NT2/D1 (cell line): ENCODE data around the gene TRIM69.
"Not testable (repeated sequence)": the region's sequence is repeated elsewhere in the genome, so short reads cannot be mapped to it uniquely, and the experiment has no call there.

ENCODE experiments used
- DNase-seq: peaks from one replicate; pipeline ENCODE4 v3.0.0-alpha.2; 2011; ENCODE audit warnings: low read depth, low spot score
- H3K27me3 ChIP-seq: 2 replicates; pipeline ENCODE4 v1.6.0; 2011; ENCODE audit warnings: mild to moderate bottlenecking; ENCODE audit not compliant: insufficient read length, insufficient read depth
- H3K36me3 ChIP-seq: 2 replicates; pipeline ENCODE4 v1.6.1; 2011; ENCODE audit warnings: mild to moderate bottlenecking, low read length, mixed read lengths; ENCODE audit not compliant: insufficient read depth, insufficient read length
- H3K4me1 ChIP-seq: 2 replicates; pipeline ENCODE4 v1.5.1; 2011; ENCODE audit not compliant: insufficient read depth, insufficient read length
- H3K4me3 ChIP-seq: 2 replicates; pipeline ENCODE4 v1.5.1; 2011; ENCODE audit warnings: low read depth; ENCODE audit not compliant: insufficient read length
- H3K9ac ChIP-seq: 2 replicates; pipeline ENCODE4 v1.6.0; 2011; ENCODE audit warnings: low read depth; ENCODE audit not compliant: insufficient read length
- H3K9me3 ChIP-seq: 2 replicates; pipeline ENCODE4 v1.5.1; 2011; ENCODE audit warnings: mild to moderate bottlenecking, low read length; ENCODE audit not compliant: insufficient read depth
- SUZ12 ChIP-seq: IDR thresholded peaks from 2 replicates; pipeline ENCODE4 v1.6.1; 2011; ENCODE audit not compliant: insufficient read length, insufficient read depth; ENCODE audit errors: extremely low read depth
- YY1 ChIP-seq: IDR thresholded peaks from 2 replicates; pipeline ENCODE4 v1.6.1; 2011; ENCODE audit not compliant: insufficient read length, insufficient read depth
- ZNF274 ChIP-seq: IDR thresholded peaks from 2 replicates; pipeline ENCODE4 v1.6.1; 2011; ENCODE audit warnings: mild to moderate bottlenecking, low read depth, low read length

The TRIM69 gene

DNA sequence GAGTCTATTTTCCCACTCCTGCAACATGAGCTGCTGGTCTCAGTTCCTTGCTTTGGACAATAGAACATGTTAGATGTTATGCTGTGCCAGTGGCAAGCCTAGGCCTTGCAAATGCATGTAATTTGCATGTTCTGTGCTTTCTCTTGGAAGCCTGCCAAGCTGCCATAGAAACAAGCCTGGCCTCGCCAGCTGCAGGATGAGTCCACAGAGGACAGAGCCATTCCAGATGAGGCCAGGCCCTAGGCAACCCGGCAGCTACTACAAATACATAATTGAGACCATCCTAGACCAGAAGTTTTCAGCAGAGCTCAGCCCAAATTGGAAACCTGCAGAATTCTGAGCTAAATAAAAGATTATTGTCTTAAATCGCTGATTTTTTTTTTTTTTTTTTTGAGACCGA lies 39.6 kb downstream of the TRIM69 start:
- Histone ChIP-seq H3K36me3 (no peaks in the 10 kb centered on the region), H3K4me1 (no peaks in the 10 kb centered on the region), H3K9ac (no peak overlapping the region), H3K27me3 (no peaks in the 10 kb centered on the region), H3K9me3 (peaks cover 6% of the 10 kb centered on the region; the same call in 1 of the 2 replicates), H3K4me3 (no peak overlapping the region)
- no peak for DNase-seq
- TF ChIP-seq ZNF274 = no peak
- no peak for TF ChIP-seq SUZ12
- no peak for TF ChIP-seq YY1

DNA sequence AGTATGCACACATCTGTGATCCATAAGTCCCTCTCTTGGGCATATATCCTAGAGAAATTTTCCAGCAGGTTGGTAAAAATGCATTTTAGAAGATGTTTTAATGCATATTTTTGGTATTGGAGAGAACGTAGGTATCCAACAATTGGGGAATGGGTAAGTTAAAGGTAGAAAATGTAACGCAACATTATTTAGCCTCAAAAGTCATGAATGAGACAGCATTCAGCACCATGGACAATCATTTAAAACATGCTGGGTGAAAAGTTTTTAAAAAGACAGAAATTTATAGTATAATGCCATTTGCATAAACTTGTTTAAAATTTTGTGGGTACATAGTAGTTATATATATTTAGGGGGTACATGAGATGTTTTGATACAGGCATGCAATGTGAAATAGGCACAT lies 43.4 kb downstream of the TRIM69 start:
- Histone ChIP-seq H3K27me3 (no peaks in the 10 kb centered on the region), H3K4me1 (no peaks in the 10 kb centered on the region), H3K4me3 (no peak overlapping the region), H3K36me3 (no peaks in the 10 kb centered on the region), H3K9ac (no peak overlapping the region), H3K9me3 (no peaks in the 10 kb centered on the region)
- TF ChIP-seq YY1 (no peak), ZNF274 (no peak), SUZ12 (no peak)
- no peak for DNase-seq

DNA sequence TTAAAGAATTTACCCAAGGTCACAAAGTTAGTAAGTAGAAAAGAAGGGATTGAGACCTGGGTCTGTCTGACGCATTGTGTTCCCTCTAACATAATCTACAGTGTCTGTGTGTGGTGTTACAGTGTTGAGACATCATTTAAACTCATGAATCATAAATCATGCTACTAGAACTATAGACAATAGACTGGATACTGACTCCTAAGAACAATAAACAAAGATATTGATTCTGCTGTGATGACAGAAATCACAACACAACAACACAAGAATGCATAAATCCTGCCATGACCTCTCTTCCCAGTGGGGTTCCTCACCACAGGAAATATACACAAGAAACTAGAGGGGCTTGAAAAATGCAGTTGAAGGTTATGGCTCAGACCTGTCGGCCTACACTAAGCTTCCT lies 44.3 kb downstream of the TRIM69 start:
- H3K4me3 ChIP-seq = no peak overlapping the region
- H3K9ac ChIP-seq = no peak overlapping the region
- DNase-seq = no peak
- no peaks in the 10 kb centered on the region for H3K9me3 ChIP-seq
- no peak for TF ChIP-seq ZNF274
- no peak for TF ChIP-seq SUZ12
- TF ChIP-seq YY1 = no peak
- no peaks in the 10 kb centered on the region for H3K36me3 ChIP-seq
- no peaks in the 10 kb centered on the region for H3K27me3 ChIP-seq
- no peaks in the 10 kb centered on the region for H3K4me1 ChIP-seq

DNA sequence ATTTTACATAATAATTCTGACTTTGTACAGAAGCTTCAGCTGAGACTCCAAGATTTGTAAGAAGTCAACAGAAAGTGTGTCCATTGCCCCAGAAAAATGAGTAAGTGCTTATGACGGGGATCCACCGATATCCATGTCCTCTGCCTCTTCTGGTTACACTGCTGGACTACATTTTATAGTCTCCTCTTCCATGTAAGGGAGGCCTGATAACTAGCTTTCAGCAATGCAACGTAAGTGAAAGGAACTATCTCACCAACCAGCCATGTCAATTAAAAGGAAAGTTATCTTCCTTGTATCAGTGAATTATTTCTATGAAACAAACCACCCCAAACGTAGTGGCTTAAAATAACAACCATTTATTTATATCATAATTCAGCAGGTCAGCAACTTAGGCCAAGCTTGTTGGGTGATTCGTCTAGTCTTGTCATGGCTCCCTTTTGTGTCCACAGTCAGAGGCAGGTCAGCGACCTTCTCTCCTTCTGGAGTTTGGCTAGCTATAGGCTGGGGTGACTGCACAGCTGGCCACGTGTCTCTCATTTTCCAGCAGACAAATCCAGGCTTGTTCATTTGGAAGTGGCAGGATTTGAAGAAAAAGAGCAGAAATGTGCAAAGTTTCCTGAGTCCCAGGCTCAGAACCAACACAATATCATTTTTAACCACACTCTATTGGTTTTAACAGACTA lies 44.9 kb downstream of the TRIM69 start:
- TF ChIP-seq YY1 = no peak
- TF ChIP-seq SUZ12 = no peak
- no peak for TF ChIP-seq ZNF274
- Histone ChIP-seq H3K9me3 (no peaks in the 10 kb centered on the region), H3K4me3 (no peak overlapping the region), H3K36me3 (no peaks in the 10 kb centered on the region), H3K27me3 (no peaks in the 10 kb centered on the region), H3K9ac (no peak overlapping the region), H3K4me1 (no peaks in the 10 kb centered on the region)
- DNase-seq = no peak

DNA sequence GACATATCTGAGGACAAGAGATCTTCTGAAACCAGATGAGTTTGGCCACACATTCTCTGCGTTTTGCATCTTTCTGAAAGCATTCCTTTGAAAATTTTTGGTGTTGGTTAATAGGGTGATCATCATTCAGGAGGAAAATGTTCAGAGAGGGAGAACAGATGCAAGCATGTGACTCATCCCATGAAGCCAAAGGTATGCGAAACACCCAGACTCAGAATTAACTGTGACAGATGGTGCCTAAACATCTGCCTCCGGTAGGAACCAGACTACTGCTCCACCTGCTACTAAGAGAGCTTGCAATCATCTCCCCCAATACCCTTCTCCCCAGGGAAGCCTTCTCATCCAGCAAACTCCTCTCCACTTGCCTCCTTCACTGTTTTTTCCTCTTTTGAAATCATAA lies 46.2 kb downstream of the TRIM69 start:
- no peak for DNase-seq
- Histone ChIP-seq H3K4me3 (no peak overlapping the region), H3K27me3 (no peaks in the 10 kb centered on the region), H3K9ac (no peak overlapping the region), H3K4me1 (no peaks in the 10 kb centered on the region), H3K36me3 (no peaks in the 10 kb centered on the region), H3K9me3 (no peaks in the 10 kb centered on the region)
- TF ChIP-seq ZNF274 = no peak
- TF ChIP-seq YY1 = no peak
- TF ChIP-seq SUZ12 = no peak

DNA sequence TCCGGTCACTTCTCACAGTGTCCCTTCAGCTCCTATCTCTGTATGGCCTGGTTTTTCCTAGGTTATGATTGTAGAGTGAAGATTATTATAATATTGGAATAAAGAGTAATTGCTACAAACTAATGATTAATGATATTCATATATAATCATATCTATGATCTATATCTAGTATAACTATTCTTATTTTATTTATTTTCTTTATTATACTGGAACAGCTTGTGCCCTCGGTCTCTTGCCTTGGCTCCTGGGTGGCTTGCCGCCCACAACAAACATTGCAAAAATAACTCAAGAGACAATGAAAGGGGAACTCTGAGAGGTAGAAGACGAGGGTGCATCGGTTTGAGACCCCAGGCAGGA lies 48.6 kb downstream of the TRIM69 start:
- DNase-seq, H3K36me3 ChIP-seq, H3K4me3 ChIP-seq, H3K27me3 ChIP-seq, H3K9me3 ChIP-seq, H3K9ac ChIP-seq, H3K4me1 ChIP-seq: not testable (repeated sequence)

DNA sequence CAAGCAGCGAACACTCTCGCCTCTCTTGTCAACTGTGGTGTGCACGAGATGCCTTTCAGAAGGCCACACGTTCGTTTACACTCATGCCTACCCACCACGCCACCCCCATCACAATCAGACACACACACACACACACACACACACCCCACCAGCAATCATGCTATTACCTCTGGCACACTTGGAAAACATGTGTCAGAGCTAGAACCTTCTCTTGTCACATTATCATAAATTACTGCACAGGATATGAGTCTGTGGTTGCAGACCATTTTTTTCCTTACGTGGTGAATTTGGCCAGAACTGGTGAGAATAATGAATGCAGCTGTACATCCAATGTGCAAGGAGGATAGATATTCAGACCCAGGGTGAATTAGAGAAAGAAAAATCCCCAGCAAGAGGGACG lies 52.4 kb downstream of the TRIM69 start:
- no peaks in the 10 kb centered on the region for H3K27me3 ChIP-seq
- DNase-seq = no peak

DNA sequence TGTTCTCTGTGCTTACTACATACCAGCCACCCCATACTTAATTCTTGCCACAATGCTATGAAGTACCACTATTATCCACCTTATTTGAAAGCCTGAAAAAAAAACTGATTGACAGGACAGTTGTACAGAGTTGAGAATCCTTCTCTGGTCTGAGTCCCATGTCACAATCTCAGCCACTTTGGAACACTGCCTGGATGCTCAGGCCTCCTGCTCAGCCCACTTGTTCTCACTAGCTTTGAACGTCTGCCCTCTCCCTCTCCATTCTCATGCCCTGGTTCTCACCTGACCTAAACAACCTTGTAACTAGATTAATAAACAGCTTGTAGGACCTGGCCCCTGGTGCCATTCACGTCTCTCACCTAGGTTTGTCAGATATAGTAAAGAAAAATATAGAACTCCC lies 53.9 kb downstream of the TRIM69 start:
- no peak for TF ChIP-seq YY1
- no peak for TF ChIP-seq ZNF274
- TF ChIP-seq SUZ12 = no peak
- no peaks in the 10 kb centered on the region for H3K27me3 ChIP-seq

More for the DNA sequence above, 52.4 kb downstream of the TRIM69 start:
- H3K9me3 ChIP-seq = no peaks in the 10 kb centered on the region
- no peak overlapping the region for H3K4me3 ChIP-seq
- no peak for TF ChIP-seq YY1
- no peak for TF ChIP-seq ZNF274
- no peak for TF ChIP-seq SUZ12
- H3K9ac ChIP-seq = no peak overlapping the region
- H3K4me1 ChIP-seq = no peaks in the 10 kb centered on the region
- H3K36me3 ChIP-seq = no peaks in the 10 kb centered on the region

More for the DNA sequence above, 53.9 kb downstream of the TRIM69 start:
- Histone ChIP-seq H3K4me3 (no peak overlapping the region), H3K9me3 (no peaks in the 10 kb centered on the region), H3K4me1 (no peaks in the 10 kb centered on the region), H3K36me3 (no peaks in the 10 kb centered on the region), H3K9ac (no peak overlapping the region)
- DNase-seq = no peak
